AG04450 (cell line): ENCODE data around the gene C13orf42. TPM values are rescaled to one million over a fixed set of nuclear protein-coding genes. Genes with fewer than 3 reads are reported as not detected.

Experiments used
- CTCF ChIA-PET: fragments of 300-600, 350-600 bp; formaldehyde crosslinking; extraction: SDS; loops from one replicate; lab custom pipeline; 2022; ENCODE audit warnings: antibody characterized with exemption, inconsistent platforms; lab: Charles Lee
- POLR2A ChIA-PET: fragments of 350-600 bp; formaldehyde crosslinking; extraction: SDS; loops from one replicate; lab custom pipeline; 2021; ENCODE audit warnings: antibody characterized with exemption, inconsistent platforms; lab: Yijun Ruan, JAX
- DNase-seq: peaks from one replicate; pipeline ENCODE4 v3.0.0-alpha.2; 2011; ENCODE audit warnings: low read depth, low spot score
- H3K27ac ChIP-seq: one replicate; pipeline ENCODE4 v1.5.1; 2012; ENCODE audit warnings: low read depth, low read length, control low read depth
- H3K27me3 ChIP-seq: one replicate; pipeline ENCODE4 v1.6.0; 2012; ENCODE audit warnings: low read length; ENCODE audit not compliant: control insufficient read depth, insufficient read depth
- H3K4me3 ChIP-seq: 2 replicates; pipeline ENCODE4 v1.5.1; 2011; ENCODE audit warnings: mild to moderate bottlenecking, low read depth, low read length, control low read depth
- H3K9me3 ChIP-seq: 2 replicates; pipeline ENCODE4 v1.5.1; 2012; ENCODE audit warnings: low read length; ENCODE audit not compliant: control insufficient read depth, insufficient read depth
- CTCF ChIP-seq: IDR thresholded peaks from 2 replicates; pipeline ENCODE4 v1.5.1; 2011; ENCODE audit warnings: low read depth, low read length, control low read depth, inconsistent platforms
- polyA minus RNA-seq: library from RNA; depleted of rRNA, polyadenylated mRNA; stranded (reverse); fragments of >200 nt; gene quantifications from 2 replicates; pipeline ENCODE4 v1.2.3, GENCODE V29; 2011; rRNA and poly(A)+ RNA removed
- polyA plus RNA-seq: library from polyadenylated mRNA; depleted of rRNA; stranded (reverse); fragments of >200 nt; gene quantifications from 2 replicates; pipeline ENCODE4 v1.2.3, GENCODE V29; 2011; rRNA removed

Gene C13orf42
- not detected in 2 replicates for polyA plus RNA-seq
- polyA minus RNA-seq = not detected in 2 replicates

- CTCF ChIA-PET = no interaction called here
- POLR2A ChIA-PET = no interaction called here
- H3K27ac ChIP-seq = no peak within 1 kb of the TSS
- no peaks in the 10 kb centered on the region for H3K9me3 ChIP-seq
- DNase-seq = no peak
- no peak within 1 kb of the TSS for H3K4me3 ChIP-seq
- no peak for TF ChIP-seq CTCF
- H3K27me3 ChIP-seq = peaks cover 12% of the 10 kb centered on the region
Measured at GRCh38 chr13:51111174-51111573, at the start of gene C13orf42. Gene C13orf42 (minus strand): TSS chr13:51111274. CDS start chr13:51111209, 65 bp downstream.

GRCh38 chr13:51158880-51159518 is 47.9 kb upstream of the C13orf42 start:
- ChIA-PET CTCF (interaction anchor here (1.3 kb wide), 1 partner anchor 9 kb away, joined by 6 read pairs; no protein-coding TSS in a partner anchor), POLR2A (no interaction called here)
- Histone ChIP-seq H3K4me3 (no peak overlapping the region), H3K27ac (no peak overlapping the region), H3K27me3 (peaks cover 7% of the 10 kb centered on the region), H3K9me3 (no peaks in the 10 kb centered on the region)
- DNase-seq = no peak
- no peak for TF ChIP-seq CTCF

DNA sequence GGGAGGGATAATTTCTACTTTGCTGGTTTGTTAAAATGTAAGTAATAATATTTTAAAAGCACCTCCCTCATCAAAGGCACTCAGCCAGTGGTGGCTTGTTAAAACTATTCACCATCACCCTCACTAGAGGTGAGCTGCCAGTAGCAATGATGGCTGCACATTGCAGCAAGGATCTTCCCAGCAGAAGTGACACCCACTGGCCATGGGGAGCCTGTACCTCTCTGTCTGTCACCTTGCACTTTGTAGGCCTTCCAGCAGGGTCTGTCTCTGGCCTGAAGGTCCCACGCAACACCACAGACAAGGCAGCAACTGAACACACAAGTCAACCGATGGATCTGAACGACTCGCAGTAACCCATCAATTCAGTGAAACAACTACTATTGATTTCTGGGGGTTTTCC is 47.3 kb upstream of the C13orf42 start:
- Histone ChIP-seq H3K9me3 (no peaks in the 10 kb centered on the region), H3K4me3 (no peak overlapping the region), H3K27me3 (peaks cover 9% of the 10 kb centered on the region), H3K27ac (no peak overlapping the region)
- no peak for DNase-seq
- TF ChIP-seq CTCF = no peak
- ChIA-PET POLR2A (no interaction called here), CTCF (interaction anchor here (1.3 to 2.2 kb wide), 2 partner anchors 9 to 129 kb away, joined by 6 to 22 read pairs; no protein-coding TSS in a partner anchor)

DNA sequence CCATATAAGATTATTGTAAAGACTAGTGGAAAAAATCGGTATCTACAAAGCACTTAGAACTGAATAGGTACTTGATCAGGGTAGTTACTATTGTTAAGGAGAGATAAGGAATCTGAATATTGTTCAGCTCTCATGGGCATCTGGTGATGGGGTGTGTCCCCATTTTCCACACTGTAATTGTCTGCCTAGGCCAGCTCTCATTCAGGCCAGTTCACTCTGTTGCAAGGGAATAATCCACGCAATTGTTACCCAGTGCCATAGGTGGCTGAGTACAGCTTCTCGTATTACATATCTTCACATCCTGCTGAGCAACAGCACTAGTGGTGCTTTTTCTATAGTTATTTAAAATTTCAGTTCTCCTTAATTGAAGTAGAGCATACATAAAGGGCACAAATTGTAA is 45.6 kb upstream of the C13orf42 start:
- Histone ChIP-seq H3K9me3 (no peaks in the 10 kb centered on the region), H3K27ac (no peak overlapping the region), H3K4me3 (no peak overlapping the region), H3K27me3 (peaks cover 9% of the 10 kb centered on the region)
- TF ChIP-seq CTCF = no peak
- ChIA-PET CTCF (interaction anchor here (0.6 to 2.2 kb wide), 5 partner anchors 11 to 130 kb away, joined by 3 to 22 read pairs (median 3); no protein-coding TSS in a partner anchor), POLR2A (no interaction called here)
- no peak for DNase-seq

- no peaks in the 10 kb centered on the region for H3K9me3 ChIP-seq
- ChIA-PET CTCF (interaction anchor here (0.6 to 2.2 kb wide), 5 partner anchors 10 to 131 kb away, joined by 3 to 22 read pairs (median 3); no protein-coding TSS in a partner anchor), POLR2A (no interaction called here)
- H3K4me3 ChIP-seq = no peak overlapping the region
- TF ChIP-seq CTCF = no peak
- peaks cover 11% of the 10 kb centered on the region for H3K27me3 ChIP-seq
- no peak for DNase-seq
- H3K27ac ChIP-seq = no peak overlapping the region
Measured at GRCh38 chr13:51155776-51156515, 44.9 kb upstream of the C13orf42 start.
